K562 (cell line): ENCODE measurements around the gene MORC1. TPM values are rescaled to one million over a fixed set of nuclear protein-coding genes. Genes with fewer than 3 reads are reported as not detected.

Source experiments
- ATAC-seq: fragments of 200-7000 bp; cut with Tn5 transposase; 3 replicates; pipeline ENCODE4 v1.9.1; 2020; ENCODE audit warnings: moderate library complexity
- BruUV-seq: library from RNA; stranded (reverse); fragments of 400-500 nt; replicated peaks from 2 replicates; lab custom pipeline; 2021; lab: Mats Ljungman, UMichigan
- CTCF ChIA-PET: fragments of 300-600 bp; formaldehyde crosslinking; extraction: SDS; loops from one replicate; lab custom pipeline; 2021; ENCODE audit warnings: low intra/inter-chr PET ratio; lab: Yijun Ruan, JAX
- POLR2A ChIA-PET: fragments of 300-600, 350-650 bp; sonication (Branson Sonifier 250); formaldehyde crosslinking; extraction: SDS; loops from one replicate; lab custom pipeline; 2021; ENCODE audit warnings: antibody characterized with exemption, inconsistent platforms; lab: Yijun Ruan, JAX
- DNase-seq, 4 experiments: peaks; one replicate each; pipeline versions ENCODE4 v3.0.0 to v3.0.0-alpha.2; 2011 to 2018; ENCODE audit warnings: low spot score in 3 of 4, mixed read lengths in 3 of 4; ENCODE audit errors: extremely low read depth in 1 of 4
- FAIRE-seq: peaks from 2 replicates; lab custom pipeline; 2011; peaks lifted over from hg19 to GRCh38; lab: Jason Lieb, UNC
- H2AFZ ChIP-seq: 2 replicates; pipeline ENCODE4 v1.6.0; 2011; ENCODE audit warnings: low read depth, low read length, control low read depth, inconsistent platforms
- H3K27ac ChIP-seq: fragments of 200-600 bp; 3 replicates; pipeline ENCODE4 v1.8.0; 2011; ENCODE audit warnings: low read depth, mild to moderate bottlenecking, control low read depth, inconsistent platforms, low read length, moderate library complexity, mixed read lengths; ENCODE audit errors: extremely low read depth
- H3K27me3 ChIP-seq, 2 experiments: fragments of 300-600 bp in 1 of 2; 2 replicates in 1 of 2; 3 replicates in 1 of 2; pipeline versions ENCODE4 v1.6.0 to v1.8.0; 2011; ENCODE audit warnings: inconsistent platforms in 2 of 2, low read length in 2 of 2, mild to moderate bottlenecking in 1 of 2, mixed read lengths in 1 of 2, moderate library complexity in 1 of 2; ENCODE audit not compliant: control insufficient read depth in 2 of 2, insufficient read depth in 2 of 2
- H3K36me3 ChIP-seq: fragments of 300-600 bp; 3 replicates; pipeline ENCODE4 v1.8.0; 2011; ENCODE audit warnings: mild to moderate bottlenecking, low read length, inconsistent platforms; ENCODE audit not compliant: control insufficient read depth, insufficient read depth
- H3K4me1 ChIP-seq, 2 experiments: fragments of 200-600 bp in 1 of 2; replicated peaks in 1 of 2; 2 replicates in 1 of 2; 3 replicates in 1 of 2; pipeline versions ENCODE4 v1.5.1 to v1.8.0; 2011; ENCODE audit warnings: inconsistent platforms in 2 of 2, low read length in 2 of 2, mild to moderate bottlenecking in 1 of 2, mixed read lengths in 1 of 2, moderate library complexity in 1 of 2; ENCODE audit not compliant: control insufficient read depth in 2 of 2, insufficient read depth in 2 of 2
- H3K4me2 ChIP-seq: 2 replicates; pipeline ENCODE4 v1.6.1; 2011; ENCODE audit warnings: low read length, control low read depth, inconsistent platforms, mixed read lengths; ENCODE audit not compliant: insufficient read depth
- H3K4me3 ChIP-seq: fragments of 200-600 bp; sonication (generic), shearing (Covaris generic); 2 replicates; pipeline ENCODE4 v1.5.1; 2016; ENCODE audit warnings: control low read depth, inconsistent platforms
- H3K79me2 ChIP-seq: fragments of 200-600 bp; 3 replicates; pipeline ENCODE4 v1.8.0; 2011; ENCODE audit warnings: low read length, inconsistent platforms; ENCODE audit not compliant: control insufficient read depth, insufficient read depth
- H3K9ac ChIP-seq, 2 experiments: 2 replicates each; pipeline versions ENCODE4 v1.6.0 to v1.6.1; 2011; ENCODE audit warnings: low read depth in 2 of 2, low read length in 2 of 2, control low read depth in 1 of 2, inconsistent platforms in 1 of 2, mild to moderate bottlenecking in 1 of 2, mixed read lengths in 1 of 2; ENCODE audit not compliant: insufficient read depth in 1 of 2
- H3K9me1 ChIP-seq: one replicate; pipeline ENCODE4 v1.6.0; 2011; ENCODE audit warnings: inconsistent platforms, mild to moderate bottlenecking, low read length, moderate library complexity; ENCODE audit not compliant: control insufficient read depth, insufficient read depth
- H3K9me3 ChIP-seq: replicated peaks from 2 replicates; pipeline ENCODE4 v1.5.1; 2011; ENCODE audit warnings: low read depth, low read length, inconsistent platforms; ENCODE audit not compliant: control insufficient read depth, insufficient read depth
- H4K20me1 ChIP-seq: replicated peaks from 2 replicates; pipeline ENCODE4 v1.6.1; 2011; ENCODE audit warnings: low read length, inconsistent platforms, mixed read lengths; ENCODE audit not compliant: control insufficient read depth, insufficient read depth
- BRD4 ChIP-seq: fragments of 200-600 bp; sonication (generic); IDR thresholded peaks from 2 replicates; pipeline ENCODE4 v1.6.1; 2017; ENCODE audit warnings: inconsistent platforms
- C11orf30 ChIP-seq: fragments of 450-650 bp; IDR thresholded peaks from 2 replicates; pipeline ENCODE4 v1.6.1; 2016; ENCODE audit warnings: low read depth, mild to moderate bottlenecking
- ELK3 ChIP-seq: fragments of 450-650 bp; formaldehyde crosslinking; IDR thresholded peaks from 2 replicates; pipeline ENCODE4 v1.4.0; 2020; ENCODE audit warnings: mild to moderate bottlenecking
- EZH2 ChIP-seq: IDR thresholded peaks from 2 replicates; pipeline ENCODE4 v1.6.1; 2012; ENCODE audit warnings: low read depth, mild to moderate bottlenecking, inconsistent platforms, low read length, borderline replicate concordance
- HMGXB4 ChIP-seq: sonication (generic); formaldehyde crosslinking; IDR thresholded peaks from 2 replicates; pipeline ENCODE4 v1.8.1; 2023; ENCODE audit warnings: mild to moderate bottlenecking, missing genetic modification reagents
- HNRNPLL ChIP-seq: fragments of 200-400 bp; formaldehyde crosslinking; IDR thresholded peaks from 2 replicates; pipeline ENCODE4 v1.6.1; 2017; ENCODE audit warnings: low read length, low read depth, mild to moderate bottlenecking; ENCODE audit not compliant: poor library complexity, severe bottlenecking
- MEF2A ChIP-seq: IDR thresholded peaks from 2 replicates; pipeline ENCODE4 v1.6.1; 2011; ENCODE audit warnings: low read depth, mild to moderate bottlenecking, low read length, moderate library complexity; ENCODE audit not compliant: control insufficient read depth
- MTA3 ChIP-seq: fragments of 450-650 bp; formaldehyde crosslinking; IDR thresholded peaks from 2 replicates; pipeline ENCODE4 v1.6.1; 2017; ENCODE audit warnings: mild to moderate bottlenecking, borderline replicate concordance
- RBM15 ChIP-seq: fragments of 200-400 bp; formaldehyde crosslinking; IDR thresholded peaks from 2 replicates; pipeline ENCODE4 v1.6.1; 2018; ENCODE audit warnings: mild to moderate bottlenecking, low read length, moderate library complexity; ENCODE audit not compliant: insufficient read depth
- SRSF1 ChIP-seq: fragments of 200-400 bp; formaldehyde crosslinking; IDR thresholded peaks from 2 replicates; pipeline ENCODE4 v1.6.1; 2017; ENCODE audit warnings: mild to moderate bottlenecking, low read depth, low read length, moderate library complexity
- STAG1 ChIP-seq: sonication (generic); formaldehyde crosslinking; IDR thresholded peaks from 2 replicates; pipeline ENCODE4 v1.5.0; 2020; ENCODE audit warnings: missing genetic modification reagents, borderline replicate concordance
- ZBTB26 ChIP-seq: fragments of 450-650 bp; formaldehyde crosslinking; IDR thresholded peaks from 2 replicates; pipeline ENCODE4 v1.4.0; 2022; ENCODE audit warnings: missing genetic modification characterization
- ZNF609 ChIP-seq: sonication (generic); formaldehyde crosslinking; IDR thresholded peaks from 2 replicates; pipeline ENCODE4 v1.8.1; 2023; ENCODE audit warnings: missing genetic modification reagents, mild to moderate bottlenecking, borderline replicate concordance
- ZNF764 ChIP-seq: fragments of 250-450 bp; sonication (Bioruptor Pico); IDR thresholded peaks from 2 replicates; pipeline ENCODE4 v1.4.0; 2020; ENCODE audit warnings: low read depth, mild to moderate bottlenecking, moderate library complexity
- WGBS: fragments of 100-300 bp; shearing (Covaris generic); methylation state at CpG from one replicate; pipeline ENCODE4 v1.1.6; 2016; ENCODE audit warnings: low coverage, mixed read lengths; ENCODE audit not compliant: insufficient coverage; ENCODE audit errors: missing lambda C conversion rate; 5-methylcytosine and 5-hydroxymethylcytosine counted together
- in situ Hi-C: fragments of 300-500 bp; cut with MboI; formaldehyde crosslinking; loops from 4 replicates; pipeline ENCODE4 v1.15.0; 2018; ENCODE audit warnings: inconsistent platforms, mixed read lengths
- intact Hi-C: fragments of 100-400 bp; cut with micrococcal nuclease; formaldehyde crosslinking; loops from 2 replicates; pipeline ENCODE4 v1.14.2; 2022
- polyA plus RNA-seq, 8 experiments: library from polyadenylated mRNA; depleted of rRNA in 4 of 8; stranded (reverse) in 5 of 8; unstranded in 3 of 8; fragments of >200 nt; fragmentation: Nextera tagmentation in 2 of 8; fragmentation: Illumina TruSeq in 1 of 8; extraction: Ambion mirVana in 2 of 8; extraction: Trizol in 1 of 8; gene quantifications; 2 replicates each; pipeline versions ENCODE4 v1.2.1 to v1.2.3, GENCODE V29; 2011 to 2014; ENCODE audit warnings: inconsistent platforms in 1 of 8, missing spikeins in 1 of 8
- total RNA-seq, 7 experiments: library from RNA; depleted of rRNA in 6 of 7; stranded (reverse); fragments of >200 nt in 6 of 7; fragmentation: Illumina TruSeq in 2 of 7; extraction: Trizol in 2 of 7; gene quantifications; 2 replicates each; pipeline versions ENCODE4 v1.2.1 to v1.2.3, GENCODE V29; 2011 to 2021; ENCODE audit warnings: low replicate concordance in 1 of 7

Gene MORC1
- total and polyA plus RNA-seq, 9 of the 15 experiments (the other 6 are each of a cell fraction or from before 2014, with no cell fraction given) = 0.08 to 0.41 (median 0.30) TPM; not detected in 1

- no peak overlapping the region for H3K27ac ChIP-seq
- DNase-seq (no peak), ATAC-seq (no peak), FAIRE-seq (no peak)
- H3K27me3 ChIP-seq = no peaks in the 10 kb centered on the region
- H3K4me1 ChIP-seq = no peaks in the 10 kb centered on the region
- in situ Hi-C loops (no loop called here), intact Hi-C loops (no loop called here)
- no TSS peak for BruUV-seq
- no peaks in the 10 kb centered on the region for H3K9me3 ChIP-seq
- POLR2A ChIA-PET = interaction anchor here (1.1 kb wide), 1 partner anchor 69 kb away, joined by 3 read pairs; no protein-coding TSS in a partner anchor
- H3K36me3 ChIP-seq = no peaks in the 10 kb centered on the region
- no peaks in the 10 kb centered on the region for H3K9me1 ChIP-seq
- H3K4me3 ChIP-seq = no peak overlapping the region
- no peak overlapping the region for H3K4me2 ChIP-seq
- CTCF ChIA-PET = no interaction called here
- 0% methylated on average over 4 of the region's 4 CpGs for WGBS
- no peak overlapping the region for H3K9ac ChIP-seq
- no peak overlapping the region for H2AFZ ChIP-seq
- H4K20me1 ChIP-seq = no peaks in the 10 kb centered on the region
- no peaks in the 10 kb centered on the region for H3K79me2 ChIP-seq
- TF ChIP-seq BRD4 = no peak
- TF ChIP-seq HNRNPLL = no peak
- TF ChIP-seq EZH2 = no peak
- no peak for TF ChIP-seq ZNF609 (CRISPR knock-in tag)
- TF ChIP-seq ZBTB26 (CRISPR knock-in tag) = no peak
- no peak for TF ChIP-seq ELK3 (CRISPR knock-in tag)
- TF ChIP-seq STAG1 (CRISPR knock-in tag) = no peak
- TF ChIP-seq SRSF1 = no peak
- no peak for TF ChIP-seq HMGXB4 (CRISPR knock-in tag)
- no peak for TF ChIP-seq RBM15
- TF ChIP-seq MTA3 = no peak
- TF ChIP-seq C11orf30 = no peak
- TF ChIP-seq MEF2A = no peak
- no peak for TF ChIP-seq ZNF764 (CRISPR knock-in tag)
Measured at GRCh38 chr3:108953210-108953609, 164.7 kb downstream of the MORC1 start.
